Neural cell (in vitro differentiated cells): ENCODE data around the gene ZMYND11. TPM values are rescaled to one million over a fixed set of nuclear protein-coding genes. Genes with fewer than 3 reads are reported as not detected.
A peak's percentile ranks its signal among the peaks of the same experiment; 100 is the strongest.

Source experiments
- H2AFZ ChIP-seq: fragments of 200-600, 300-800 bp; sonication (generic), shearing (Covaris generic); 2 replicates; pipeline ENCODE4 v1.6.0; 2014; ENCODE audit warnings: low read depth, mild to moderate bottlenecking, antibody characterized with exemption, low read length, moderate library complexity
- H3F3A ChIP-seq: fragments of 200-600 bp; shearing (Covaris generic); 2 replicates; pipeline ENCODE4 v1.6.1; 2016; ENCODE audit warnings: mild to moderate bottlenecking, moderate library complexity, mixed read lengths, antibody characterized with exemption, low read length; ENCODE audit not compliant: insufficient read depth, poor library complexity, severe bottlenecking
- H3K27ac ChIP-seq: fragments of 200-600, 300-800 bp; sonication (generic), shearing (Covaris generic); 2 replicates; pipeline ENCODE4 v1.5.1; 2014; ENCODE audit warnings: mild to moderate bottlenecking, low read length, moderate library complexity
- H3K27me3 ChIP-seq: fragments of 300-800, 200-600 bp; sonication (generic), shearing (Covaris generic); 2 replicates; pipeline ENCODE4 v1.6.0; 2014; ENCODE audit warnings: mild to moderate bottlenecking, low read depth, low read length, moderate library complexity; ENCODE audit not compliant: insufficient read depth
- H3K36me3 ChIP-seq: fragments of 300-800, 200-600 bp; sonication (generic), shearing (Covaris generic); 2 replicates; pipeline ENCODE4 v1.5.1; 2014; ENCODE audit warnings: mild to moderate bottlenecking, antibody characterized with exemption, low read length, moderate library complexity; ENCODE audit not compliant: insufficient read depth
- H3K4me2 ChIP-seq: fragments of 300-800, 200-600 bp; sonication (generic), shearing (Covaris generic); 2 replicates; pipeline ENCODE4 v1.6.0; 2014; ENCODE audit warnings: mild to moderate bottlenecking, low read length
- H3K4me3 ChIP-seq: fragments of 300-800, 200-600 bp; sonication (generic), shearing (Covaris generic); 2 replicates; pipeline ENCODE4 v1.5.1; 2014; ENCODE audit warnings: mild to moderate bottlenecking, low read length, moderate library complexity
- H3K79me2 ChIP-seq: fragments of 200-600 bp; shearing (Covaris generic); replicated peaks from 2 replicates; pipeline ENCODE4 v1.6.0; 2014; ENCODE audit warnings: mild to moderate bottlenecking, low read length, moderate library complexity; ENCODE audit not compliant: insufficient read depth
- H3K9ac ChIP-seq: fragments of 300-800, 200-600 bp; sonication (generic), shearing (Covaris generic); 2 replicates; pipeline ENCODE4 v1.6.1; 2016; ENCODE audit warnings: mild to moderate bottlenecking, low read length, mixed read lengths
- H3K9me2 ChIP-seq: fragments of 200-600 bp; shearing (Covaris generic); 2 replicates; pipeline ENCODE4 v1.6.1; 2016; ENCODE audit warnings: mild to moderate bottlenecking, low read length, mixed read lengths; ENCODE audit not compliant: insufficient read depth
- H3K9me3 ChIP-seq: fragments of 200-600, 300-800 bp; sonication (generic), shearing (Covaris generic); 2 replicates; pipeline ENCODE4 v1.6.1; 2016; ENCODE audit warnings: mild to moderate bottlenecking, mixed run types, low read length, moderate library complexity, mixed read lengths
- H4K20me1 ChIP-seq: fragments of 200-600 bp; shearing (Covaris generic); 2 replicates; pipeline ENCODE4 v1.6.1; 2016; ENCODE audit warnings: mild to moderate bottlenecking, mixed run types; ENCODE audit not compliant: insufficient read depth
- CTCF ChIP-seq: fragments of 450-650 bp; IDR thresholded peaks from 2 replicates; pipeline ENCODE4 v1.5.1; 2014; ENCODE audit warnings: antibody characterized with exemption, mild to moderate bottlenecking, moderate library complexity; ENCODE audit not compliant: poor library complexity, severe bottlenecking
- EP300 ChIP-seq: fragments of 450-650 bp; conservative IDR thresholded peaks from 2 replicates; pipeline ENCODE4 v1.6.1; 2014; ENCODE audit warnings: antibody characterized with exemption, mild to moderate bottlenecking, moderate library complexity; ENCODE audit not compliant: poor library complexity, severe bottlenecking
- EZH2 ChIP-seq: fragments of 200-600, 300-800 bp; shearing (Covaris generic), sonication (generic); IDR thresholded peaks from 2 replicates; pipeline ENCODE4 v1.6.1; 2014; ENCODE audit warnings: antibody characterized with exemption, low read length, borderline replicate concordance, mild to moderate bottlenecking; ENCODE audit not compliant: insufficient read depth, poor library complexity, severe bottlenecking
- MXI1 ChIP-seq: fragments of 450-650 bp; conservative IDR thresholded peaks from 2 replicates; pipeline ENCODE4 v1.6.1; 2014; ENCODE audit warnings: antibody characterized with exemption, mild to moderate bottlenecking; ENCODE audit not compliant: poor library complexity, severe bottlenecking
- POLR2AphosphoS5 ChIP-seq: IDR thresholded peaks from 2 replicates; pipeline ENCODE4 v1.6.1; 2012
- RAD21 ChIP-seq: fragments of 450-650 bp; conservative IDR thresholded peaks from 2 replicates; pipeline ENCODE4 v1.6.1; 2014; ENCODE audit warnings: antibody characterized with exemption, mild to moderate bottlenecking, moderate library complexity
- REST ChIP-seq: IDR thresholded peaks from 2 replicates; pipeline ENCODE4 v1.6.1; 2012; ENCODE audit warnings: borderline replicate concordance
- SMC3 ChIP-seq: fragments of 450-650 bp; conservative IDR thresholded peaks from 2 replicates; pipeline ENCODE4 v1.6.1; 2014; ENCODE audit warnings: antibody characterized with exemption, mild to moderate bottlenecking, moderate library complexity; ENCODE audit not compliant: poor library complexity
- TAF1 ChIP-seq: IDR thresholded peaks from 2 replicates; pipeline ENCODE4 v1.6.1; 2012; ENCODE audit warnings: low read depth
- polyA plus RNA-seq: library from polyadenylated mRNA; depleted of rRNA; stranded (reverse); fragments of >200 nt; gene quantifications from 2 replicates; pipeline ENCODE4 v1.2.3, GENCODE V29; 2014

ZMYND11 gene
- polyA plus RNA-seq, 1 donor from 2014 or later: 122 TPM

- Histone ChIP-seq H3F3A (peaks cover 4% of the 10 kb centered on the region), H3K27ac (peak overlapping the region; percentile 74), H3K9me2 (no peaks in the 10 kb centered on the region), H4K20me1 (no peaks in the 10 kb centered on the region), H2AFZ (no peak overlapping the region), H3K36me3 (no peaks in the 10 kb centered on the region), H3K4me3 (peak overlapping the region; percentile 78), H3K27me3 (no peaks in the 10 kb centered on the region), H3K9me3 (no peaks in the 10 kb centered on the region), H3K4me2 (peak overlapping the region; percentile 90), H3K79me2 (peaks cover 52% of the 10 kb centered on the region), H3K9ac (peak overlapping the region; percentile 87)
- TF ChIP-seq RAD21: no peak
- no peak for TF ChIP-seq SMC3
- no peak for TF ChIP-seq POLR2AphosphoS5
- no peak for TF ChIP-seq CTCF
- TF ChIP-seq EP300: no peak
- TF ChIP-seq MXI1: no peak
- no peak for TF ChIP-seq REST
- TF ChIP-seq EZH2: no peak
- TF ChIP-seq TAF1: no peak
Measured at GRCh38 chr10:132946-133898, 2.0 kb upstream of the ZMYND11 start.

- Histone ChIP-seq H3K9ac (peak overlapping the region; percentile 87), H3K9me2 (no peaks in the 10 kb centered on the region), H3K27me3 (no peaks in the 10 kb centered on the region), H3K9me3 (no peaks in the 10 kb centered on the region), H3F3A (peaks cover 4% of the 10 kb centered on the region), H3K79me2 (peaks cover 65% of the 10 kb centered on the region), H3K4me2 (peak overlapping the region; percentile 90), H4K20me1 (no peaks in the 10 kb centered on the region), H3K4me3 (peak overlapping the region; percentile 78), H3K27ac (peak overlapping the region; percentile 74), H2AFZ (peak overlapping the region; percentile 28), H3K36me3 (no peaks in the 10 kb centered on the region)
- no peak for TF ChIP-seq EZH2
- TF ChIP-seq RAD21: no peak
- TF ChIP-seq TAF1: peak; percentile 20
- TF ChIP-seq CTCF: peak; percentile 5
- TF ChIP-seq POLR2AphosphoS5: peak; percentile 61
- TF ChIP-seq SMC3: no peak
- TF ChIP-seq MXI1: peak; percentile 80
- TF ChIP-seq EP300: no peak
- peak; percentile 27 for TF ChIP-seq REST
Measured at GRCh38 chr10:134247-135131, 766 bp upstream of the ZMYND11 start.
